Inflammatory macrophage treated with lipopolysaccharide for 4 hours (primary cell): ENCODE data around the gene WBP1.
"Not testable (repeated sequence)": the region's sequence is repeated elsewhere in the genome, so short reads cannot be mapped to it uniquely, and the experiment has no call there.

Experiments used
- DNase-seq: peaks from one replicate; pipeline ENCODE4 v3.0.0-alpha.2; 2020

WBP1 gene

DNA sequence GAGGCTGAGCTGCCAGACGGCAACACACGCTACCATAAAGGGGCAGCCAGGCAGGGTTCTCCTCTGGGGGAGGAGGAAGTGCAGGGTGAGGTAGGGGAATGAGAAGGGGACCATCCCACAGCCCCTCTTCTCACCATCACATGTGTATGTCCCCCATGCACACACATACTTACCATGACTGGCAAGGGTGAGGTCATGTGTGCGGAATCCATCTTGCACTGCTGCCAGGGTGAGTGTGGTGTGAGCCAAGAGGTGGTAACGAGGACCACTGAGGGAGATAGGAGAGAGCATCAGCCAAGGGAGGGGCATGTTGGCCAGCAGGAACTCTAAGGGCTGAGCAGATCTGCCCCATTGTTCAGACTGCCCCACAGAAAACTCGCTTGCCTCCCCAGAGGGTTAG is 29.6 kb upstream of the WBP1 start:
- no peak for DNase-seq

DNA sequence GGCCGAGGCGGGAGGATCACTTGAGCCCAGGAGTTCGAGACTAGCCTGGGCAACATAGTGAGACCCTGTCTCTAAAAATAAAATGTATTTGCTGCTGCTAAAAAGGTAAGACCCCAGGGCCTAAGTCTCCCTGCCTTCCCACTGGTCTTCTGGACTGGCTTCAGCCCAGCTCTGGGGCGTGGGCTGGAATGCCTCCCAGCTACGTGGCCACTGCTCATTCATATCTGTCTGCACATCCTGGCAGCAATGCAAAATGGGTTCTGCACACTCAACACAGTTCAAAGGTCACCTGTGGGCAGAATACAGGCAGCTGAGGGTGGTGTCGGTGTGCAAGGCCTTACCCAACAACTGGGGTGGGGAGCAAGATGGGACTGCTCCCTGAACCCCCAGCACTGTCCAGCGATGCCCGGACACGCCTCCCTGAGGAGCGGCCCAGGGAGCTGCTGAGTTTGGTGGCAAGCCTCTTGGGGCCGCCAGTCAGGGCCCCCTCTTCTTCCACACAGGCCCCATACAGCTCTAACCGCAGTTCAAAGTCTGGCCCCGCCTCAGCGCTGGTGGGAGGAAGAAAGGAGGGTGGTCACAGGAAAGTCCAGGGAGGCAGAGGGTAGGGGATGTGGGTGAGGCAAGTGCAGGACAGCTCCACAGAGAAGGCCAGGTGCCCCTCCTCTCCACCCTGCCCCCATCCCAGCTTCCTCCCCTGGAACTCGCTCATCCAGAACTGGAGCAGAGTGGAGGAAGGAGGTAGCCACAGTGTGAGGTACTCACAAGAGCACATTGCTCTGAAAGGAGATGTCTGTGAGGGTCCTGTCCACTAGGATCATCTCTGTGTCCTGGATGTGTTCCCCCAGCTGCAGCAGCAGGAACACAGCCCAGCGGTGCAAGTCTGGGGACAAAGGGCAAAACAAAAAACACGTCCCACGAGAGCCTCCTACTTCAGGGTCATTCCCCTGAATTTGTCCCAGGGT is 28.5 kb upstream of the WBP1 start:
- DNase-seq = no peak

DNA sequence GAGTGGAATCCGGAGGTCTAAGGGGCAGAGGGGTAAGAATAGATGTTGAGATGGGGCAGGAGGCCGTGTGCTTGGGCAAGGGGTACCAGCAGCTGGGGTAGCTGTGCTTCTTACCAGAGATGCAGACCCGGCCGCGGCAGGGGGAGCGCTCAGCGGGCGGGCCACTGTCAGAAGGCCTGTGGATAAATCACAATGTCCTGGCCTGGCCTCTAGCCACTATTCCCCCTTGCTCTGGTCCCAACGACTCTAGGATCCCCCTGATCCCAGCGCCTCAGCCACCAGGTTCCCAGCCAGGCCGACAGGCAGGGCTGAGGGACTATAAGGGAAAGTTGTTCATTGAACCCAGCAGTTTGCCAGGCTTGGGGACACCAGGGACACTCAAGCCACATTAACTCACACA is 27.7 kb upstream of the WBP1 start:
- DNase-seq = no peak

DNA sequence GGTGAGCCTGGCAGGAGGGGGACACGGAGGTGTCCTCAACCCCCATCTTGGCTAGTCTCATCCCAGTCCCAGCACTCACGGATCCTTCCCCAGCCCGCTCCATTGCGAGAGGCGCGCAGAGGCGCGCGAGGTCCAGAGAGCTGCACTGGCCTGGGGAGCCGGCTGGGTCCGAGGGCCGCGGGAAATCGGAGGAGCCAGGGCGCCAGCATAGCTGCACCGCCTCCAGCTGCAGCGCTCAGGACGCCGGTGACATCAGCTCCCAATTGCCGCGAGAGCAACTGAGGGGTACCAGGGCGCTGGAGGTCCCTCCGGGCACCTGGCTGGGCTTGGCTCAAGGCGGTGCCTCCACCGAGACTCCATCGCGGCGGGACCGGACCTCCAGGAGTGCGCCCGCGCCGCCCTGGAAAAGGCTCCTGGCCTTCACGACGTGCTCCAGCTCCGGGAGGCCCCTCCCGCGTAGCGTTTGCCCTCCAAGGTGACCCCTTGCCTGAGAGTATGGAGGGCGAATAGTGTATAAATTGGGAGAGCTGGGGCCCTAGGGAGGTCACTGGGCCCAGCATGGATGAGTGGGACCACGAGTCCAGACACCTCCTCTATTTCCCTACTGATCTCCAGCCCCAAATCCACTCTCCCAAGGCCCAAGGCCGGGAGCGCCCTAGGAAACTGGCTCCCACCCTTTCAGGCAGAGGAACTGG is 22.0 kb upstream of the WBP1 start:
- no peak for DNase-seq

DNA sequence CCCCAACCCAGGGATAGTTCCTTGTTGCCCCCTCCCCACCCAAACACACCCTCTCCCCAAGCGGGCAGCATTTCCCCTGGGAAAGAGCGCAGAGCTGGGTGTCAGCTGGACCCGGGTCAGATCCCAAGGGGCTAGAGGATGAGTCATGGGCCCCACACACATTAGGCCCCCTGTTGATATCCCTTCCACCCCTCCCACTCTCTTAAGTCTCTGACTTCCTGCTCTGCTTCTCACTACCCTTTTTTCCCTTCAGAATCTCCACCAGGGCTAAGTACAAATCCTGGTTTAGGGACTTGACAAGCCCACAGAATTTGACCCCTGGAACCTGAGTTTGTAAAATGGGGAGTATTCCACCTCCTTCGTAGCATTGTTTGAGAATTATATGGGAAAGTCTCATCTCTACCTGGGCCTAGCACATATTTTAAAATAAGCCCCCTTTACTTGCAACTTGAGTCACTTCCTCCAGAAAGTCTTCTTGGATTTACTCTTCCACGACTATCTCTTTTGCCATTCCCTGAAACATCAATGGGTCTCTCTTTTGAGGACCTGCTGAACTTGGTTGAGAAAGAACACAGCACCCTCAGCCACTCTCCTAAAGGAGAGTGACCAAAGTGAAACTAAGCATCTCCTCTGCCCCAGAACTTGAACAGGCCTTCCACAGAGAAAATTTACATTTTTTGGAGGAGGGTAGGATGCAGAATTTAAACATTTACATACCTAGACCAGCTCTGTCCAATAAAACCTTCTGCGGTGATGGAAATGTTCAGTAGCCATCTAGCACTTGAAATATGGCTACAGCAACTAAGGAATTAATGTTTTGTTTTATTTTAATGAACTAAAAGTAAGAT is 21.2 kb upstream of the WBP1 start:
- DNase-seq = peak; percentile 32

DNA sequence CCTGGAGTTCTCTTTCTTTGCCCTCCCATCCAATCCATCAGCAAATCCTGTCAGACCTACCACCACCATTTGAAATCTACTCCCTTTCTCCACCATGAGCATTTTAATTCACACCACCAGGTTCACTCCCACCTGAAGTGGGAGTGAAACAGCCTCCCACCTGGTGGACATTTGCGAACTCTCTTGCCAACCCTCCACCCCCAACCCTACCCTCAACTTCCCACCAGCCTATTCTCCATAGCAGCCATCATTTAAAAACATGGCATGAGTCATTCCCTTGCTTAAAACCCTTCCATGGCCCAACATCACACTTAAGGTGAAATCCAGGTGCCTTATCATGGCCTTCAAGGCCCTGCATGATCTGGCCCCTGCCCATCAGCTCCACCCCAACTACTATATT is 20.0 kb upstream of the WBP1 start:
- no peak for DNase-seq

DNA sequence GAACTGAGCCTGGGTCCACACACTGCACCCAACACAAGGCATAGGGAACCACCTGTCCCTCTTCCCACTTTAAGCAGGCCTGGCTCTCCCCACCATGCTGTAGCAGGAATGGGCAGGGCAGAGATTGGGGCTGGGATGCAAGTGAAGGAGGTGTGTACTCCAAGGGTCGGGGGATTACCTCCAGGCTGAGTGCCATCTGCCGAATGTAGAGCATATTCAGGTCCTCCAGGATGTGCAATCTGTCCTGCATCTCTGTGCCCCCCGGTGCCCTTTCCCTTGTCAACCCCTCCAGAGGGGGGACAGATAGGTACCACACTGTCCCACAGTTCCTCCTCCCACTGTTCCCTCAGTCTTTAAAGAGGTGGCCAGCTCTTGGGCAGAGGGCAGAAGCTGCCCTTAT is 18.9 kb upstream of the WBP1 start:
- no peak for DNase-seq

DNA sequence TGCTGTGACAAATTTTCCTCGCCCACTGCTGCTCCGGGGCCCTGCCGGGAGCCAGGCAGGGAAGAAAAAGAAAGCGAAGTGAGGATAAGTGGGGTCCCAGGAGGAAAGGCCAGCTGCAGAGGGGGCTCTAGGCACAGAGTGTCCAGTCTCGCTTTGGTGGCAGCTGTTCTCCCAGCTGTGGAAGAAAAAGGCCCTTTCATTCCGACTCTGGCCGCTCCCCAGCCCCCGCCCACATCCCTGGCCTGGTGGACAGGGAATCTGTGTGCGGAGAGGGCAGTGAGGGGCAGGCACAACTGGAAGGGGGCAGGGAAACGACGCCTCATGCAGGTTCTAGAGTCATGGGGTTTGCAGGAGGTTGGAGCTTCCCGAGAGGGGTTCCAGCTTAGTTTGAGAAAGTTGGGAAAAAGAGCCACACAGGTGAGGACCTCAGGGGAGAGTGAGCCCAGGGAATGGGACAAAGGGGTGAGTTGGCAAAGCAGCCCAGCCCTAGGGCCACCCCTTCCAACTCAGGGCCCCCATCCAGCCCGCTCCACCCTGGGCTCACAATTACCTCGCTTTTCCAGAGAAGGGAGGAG is 18.3 kb upstream of the WBP1 start:
- no peak for DNase-seq

DNA sequence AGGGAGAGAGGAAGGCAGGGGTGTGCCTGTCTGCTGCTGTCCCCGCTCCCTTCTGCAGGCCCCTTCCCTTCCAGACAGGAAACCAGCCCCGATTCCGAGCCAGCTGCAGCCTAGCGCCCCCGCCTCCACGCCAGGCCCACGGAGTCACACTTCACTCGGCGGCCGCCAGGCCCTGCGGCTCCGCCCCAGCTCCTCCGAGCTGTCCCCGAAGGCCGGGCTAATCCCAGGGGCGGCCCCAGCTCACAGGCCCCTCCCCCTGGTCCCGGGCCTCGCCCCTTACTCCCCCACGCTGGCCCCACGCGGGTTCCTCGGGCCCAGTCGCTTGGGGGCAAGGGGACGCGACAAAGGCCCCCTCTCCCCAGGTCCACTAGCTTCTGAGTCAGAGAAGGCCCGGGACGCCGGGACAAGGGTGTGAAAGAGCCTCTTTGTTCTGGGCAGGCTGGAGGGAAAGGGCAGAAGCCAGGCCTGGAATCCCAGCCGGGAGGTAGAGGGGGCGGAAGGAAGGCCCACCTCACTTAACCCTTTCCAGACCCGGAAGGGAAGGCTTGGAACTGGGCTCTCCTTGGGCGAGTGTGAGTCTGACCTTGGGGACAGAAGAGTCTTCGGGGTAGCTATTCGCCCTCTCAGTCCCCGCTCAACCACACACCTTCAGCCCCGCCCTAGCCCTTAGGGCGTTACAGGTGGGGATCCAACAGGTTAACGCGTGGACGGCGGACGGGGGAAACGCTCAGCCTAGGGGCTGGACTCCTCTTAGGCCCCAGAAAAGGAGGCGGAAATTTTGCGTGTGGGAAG is 17.7 kb upstream of the WBP1 start:
- peak; percentile 61 for DNase-seq

DNA sequence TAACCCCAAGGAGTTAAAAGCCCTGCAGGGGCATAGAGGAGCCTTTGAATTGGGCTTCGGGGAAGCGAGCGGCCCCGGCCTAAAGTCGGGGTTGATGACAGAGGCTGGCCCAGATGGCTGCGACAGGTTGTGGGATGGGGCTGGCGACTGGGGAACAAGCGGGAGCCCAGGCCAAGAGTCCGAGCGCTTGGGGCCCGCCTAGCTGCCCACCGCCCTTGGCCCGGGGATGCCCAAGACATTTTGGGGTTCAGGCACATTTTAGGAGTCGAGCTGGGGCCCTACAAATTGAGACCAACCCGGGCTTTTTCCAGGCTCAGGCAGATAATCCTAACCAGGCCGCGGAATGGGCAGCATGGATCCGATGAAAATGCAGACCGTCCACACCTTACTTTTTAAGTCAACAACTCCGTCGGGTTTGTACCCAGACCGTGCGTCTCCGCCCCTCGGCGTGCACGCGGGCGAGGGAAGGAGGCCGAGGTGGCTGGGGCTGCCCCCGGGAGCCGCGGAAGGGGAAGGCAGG is 17.0 kb upstream of the WBP1 start:
- no peak for DNase-seq

DNA sequence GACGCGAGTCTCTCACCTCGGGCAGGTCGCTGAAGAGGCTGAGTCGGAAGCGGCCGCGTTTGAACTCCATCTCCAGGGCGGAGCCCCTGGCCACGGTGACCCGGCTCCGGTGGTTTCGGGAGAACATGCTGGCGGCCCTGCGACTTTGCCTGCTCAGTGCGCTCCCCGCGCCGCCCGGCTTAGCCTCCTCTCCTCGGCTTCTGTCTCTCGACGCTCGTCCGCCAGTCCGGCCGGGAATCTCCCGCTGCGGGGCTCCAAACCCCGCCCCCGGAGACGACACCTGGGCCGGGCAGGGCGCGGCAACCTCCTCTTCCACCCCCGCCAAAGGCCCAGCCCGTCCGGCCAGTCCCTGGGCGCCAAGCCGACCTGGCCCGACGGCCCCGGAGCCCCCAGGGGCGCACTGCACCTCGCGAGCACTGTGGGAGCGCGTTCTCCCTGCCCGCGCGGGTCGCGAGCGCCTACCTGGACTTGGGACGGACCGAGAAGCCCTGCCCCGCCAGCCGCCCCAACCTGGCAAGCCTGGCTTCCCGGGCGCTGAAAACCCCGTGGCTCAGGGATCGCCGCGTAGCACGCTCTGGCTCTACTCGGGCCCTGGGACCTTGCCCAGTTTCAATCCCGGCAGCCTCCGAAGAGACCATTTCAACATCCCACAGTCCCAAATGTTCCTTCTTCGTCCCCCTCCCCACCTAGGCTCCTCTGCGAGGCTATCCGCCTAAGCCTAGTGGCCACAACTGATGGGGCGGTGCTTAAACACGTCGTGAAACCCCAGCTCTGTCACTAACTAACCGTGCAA is 16.4 kb upstream of the WBP1 start, which contains the start of gene RTKN:
RTKN (minus strand) TSS at position 248 of the 793 bp plus-strand sequence; CDS start at position 127, 121 bp downstream.
- no peak for DNase-seq

DNA sequence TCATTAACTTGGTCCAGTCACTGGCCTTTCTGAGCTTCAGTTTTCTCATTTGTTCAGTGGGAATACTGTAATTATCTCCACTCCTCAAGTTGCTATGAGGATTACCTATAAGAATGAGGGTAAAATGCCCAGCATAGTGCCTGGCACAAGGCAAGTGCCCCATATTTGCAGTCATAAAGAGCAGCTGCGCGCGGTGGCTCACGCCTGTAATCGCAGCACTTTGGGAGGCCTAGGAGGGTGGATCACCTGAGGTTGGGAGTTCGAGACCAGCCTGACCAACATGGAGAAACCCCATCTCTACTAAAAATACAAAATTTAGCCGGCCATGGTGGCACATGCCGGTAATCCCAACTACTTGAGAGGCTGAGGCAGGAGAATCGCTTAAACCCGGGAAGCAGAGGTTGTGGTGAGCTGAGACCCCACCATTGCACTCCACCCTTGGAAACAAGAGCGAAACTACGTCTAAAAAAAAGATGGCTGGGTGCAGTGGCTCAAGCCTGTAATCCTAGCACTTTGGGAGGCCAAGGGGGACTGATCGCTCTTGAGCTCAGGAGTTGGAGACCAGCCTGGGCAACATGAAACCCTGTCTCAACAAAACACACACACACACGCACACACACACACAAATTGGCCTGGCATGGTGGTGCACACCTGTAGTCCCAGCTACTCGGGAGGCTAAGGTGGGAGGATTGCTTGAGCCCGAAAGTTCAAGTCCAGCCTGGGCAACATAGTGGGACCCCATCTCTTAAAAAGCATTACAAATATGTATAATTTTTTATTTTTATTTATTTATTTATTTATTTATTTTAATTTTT is 15.5 kb upstream of the WBP1 start:
- not testable (repeated sequence) for DNase-seq

DNA sequence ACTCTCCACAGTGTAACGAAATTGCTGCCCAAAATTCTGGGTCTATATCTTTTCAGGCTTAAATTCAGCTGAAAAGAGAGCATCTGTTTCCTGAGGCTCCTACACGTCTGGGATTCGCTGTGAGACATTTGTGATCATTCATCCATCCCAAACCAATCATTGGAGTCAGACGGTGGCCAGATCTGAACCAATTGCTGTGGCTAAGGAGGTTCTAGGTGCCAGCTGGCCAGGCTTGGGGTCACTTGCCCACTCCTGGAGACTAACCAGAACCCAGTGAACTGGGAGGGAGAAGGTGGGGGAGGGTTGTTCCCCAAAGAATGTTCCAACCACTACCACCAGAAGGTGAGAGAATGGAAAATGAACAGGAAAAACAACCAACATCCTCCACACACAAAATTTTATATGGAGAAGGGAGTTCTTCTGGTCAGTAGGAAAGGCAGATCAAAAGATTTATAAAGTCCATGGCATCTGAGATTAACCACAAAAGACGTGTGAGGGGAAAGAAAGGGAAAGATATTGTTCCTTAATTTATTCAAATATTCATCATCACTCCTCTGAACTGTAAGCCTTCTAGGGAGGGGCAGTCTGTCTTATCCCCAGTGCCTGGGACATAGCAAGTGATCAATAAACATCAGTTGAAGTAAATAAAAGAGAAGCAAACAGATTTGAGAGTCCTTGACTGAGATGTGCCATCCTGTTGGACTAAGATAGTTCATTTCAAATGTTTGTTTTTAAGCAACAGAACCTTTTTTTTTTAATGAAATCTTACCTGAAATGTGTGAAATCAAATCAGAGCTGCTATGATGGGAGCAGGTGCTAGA is 13.5 kb upstream of the WBP1 start:
- DNase-seq = no peak

DNA sequence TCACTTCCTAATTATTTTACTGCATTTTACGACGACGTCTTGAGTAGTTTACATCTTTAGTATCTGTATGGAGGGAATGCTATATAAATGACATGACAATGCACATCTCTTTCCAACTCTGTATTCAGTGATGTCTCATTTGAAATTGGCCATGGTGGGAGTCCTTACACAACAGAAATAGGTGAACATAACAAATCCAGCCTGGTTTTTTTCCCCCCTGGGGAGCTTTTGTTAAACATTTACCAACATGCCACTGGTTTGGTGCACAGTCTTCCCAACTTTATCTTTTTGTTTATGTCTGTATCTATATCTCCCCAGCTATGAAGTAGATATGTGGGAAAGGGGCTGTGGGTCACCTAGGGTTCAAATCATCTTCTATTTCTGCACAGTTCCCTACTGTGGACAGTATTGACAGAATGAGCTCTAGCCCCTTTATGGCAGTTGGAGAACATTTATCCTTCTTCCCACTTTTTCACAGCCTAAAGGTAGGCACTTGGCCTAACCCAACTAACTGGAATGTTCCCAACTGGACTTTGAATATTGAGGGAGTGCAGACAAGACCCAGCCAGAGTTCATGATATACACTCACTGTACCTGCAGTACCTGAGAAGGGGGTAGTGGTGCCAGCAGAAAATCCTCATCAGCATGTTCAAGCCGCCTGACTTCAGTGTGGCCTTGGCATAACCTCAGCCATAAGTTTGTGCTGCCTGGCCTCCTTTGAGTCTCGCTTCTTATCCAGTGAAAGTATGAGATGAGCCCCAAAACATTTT is 10.8 kb upstream of the WBP1 start:
- DNase-seq = no peak

DNA sequence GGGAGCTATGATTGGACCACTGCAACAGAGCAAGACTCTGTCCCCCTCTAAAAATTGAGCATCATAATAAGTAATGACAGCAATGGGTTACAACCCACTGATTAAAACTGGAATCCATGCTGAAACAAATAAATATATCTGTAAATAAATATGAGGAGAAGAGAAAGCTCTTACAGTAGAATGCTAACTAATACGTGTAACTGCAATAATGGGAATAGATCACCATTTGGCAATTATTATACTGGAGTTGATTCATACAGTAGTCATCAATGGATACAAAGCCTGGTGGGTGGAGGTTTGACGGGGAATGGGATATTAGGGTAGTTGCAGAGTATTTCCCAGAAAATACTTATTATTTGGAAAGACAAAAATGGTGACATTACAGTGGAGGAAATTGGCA is 9.5 kb upstream of the WBP1 start:
- DNase-seq = no peak

DNA sequence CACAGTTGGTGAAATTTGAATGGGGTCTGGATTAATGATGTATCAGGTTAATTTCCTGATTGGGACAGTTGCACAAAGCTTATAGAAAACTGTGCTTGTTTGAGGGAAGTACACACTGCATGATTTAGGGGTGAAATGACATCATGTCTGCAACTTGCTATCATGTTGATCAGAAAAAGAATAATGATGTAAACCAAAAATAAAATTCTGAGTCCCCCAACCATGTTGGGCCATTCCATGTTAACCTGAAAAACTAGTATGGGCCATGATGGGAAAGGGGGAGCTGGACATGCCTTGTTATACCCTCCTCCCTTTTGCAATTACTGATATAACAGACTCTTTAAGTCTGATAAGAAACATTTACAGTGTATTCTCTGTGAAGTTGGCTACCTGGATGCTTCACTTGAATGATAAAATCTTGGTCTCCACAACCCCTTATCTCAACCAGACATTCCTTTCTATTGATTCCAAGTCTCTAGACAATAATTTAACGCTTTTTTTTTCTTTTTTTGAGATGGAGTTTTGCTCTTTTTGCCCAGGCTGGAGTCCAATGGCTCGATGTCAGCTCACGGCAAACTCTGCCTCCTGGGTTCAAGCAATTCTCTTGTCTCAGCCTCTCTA is 7.6 kb upstream of the WBP1 start:
- DNase-seq = no peak

DNA sequence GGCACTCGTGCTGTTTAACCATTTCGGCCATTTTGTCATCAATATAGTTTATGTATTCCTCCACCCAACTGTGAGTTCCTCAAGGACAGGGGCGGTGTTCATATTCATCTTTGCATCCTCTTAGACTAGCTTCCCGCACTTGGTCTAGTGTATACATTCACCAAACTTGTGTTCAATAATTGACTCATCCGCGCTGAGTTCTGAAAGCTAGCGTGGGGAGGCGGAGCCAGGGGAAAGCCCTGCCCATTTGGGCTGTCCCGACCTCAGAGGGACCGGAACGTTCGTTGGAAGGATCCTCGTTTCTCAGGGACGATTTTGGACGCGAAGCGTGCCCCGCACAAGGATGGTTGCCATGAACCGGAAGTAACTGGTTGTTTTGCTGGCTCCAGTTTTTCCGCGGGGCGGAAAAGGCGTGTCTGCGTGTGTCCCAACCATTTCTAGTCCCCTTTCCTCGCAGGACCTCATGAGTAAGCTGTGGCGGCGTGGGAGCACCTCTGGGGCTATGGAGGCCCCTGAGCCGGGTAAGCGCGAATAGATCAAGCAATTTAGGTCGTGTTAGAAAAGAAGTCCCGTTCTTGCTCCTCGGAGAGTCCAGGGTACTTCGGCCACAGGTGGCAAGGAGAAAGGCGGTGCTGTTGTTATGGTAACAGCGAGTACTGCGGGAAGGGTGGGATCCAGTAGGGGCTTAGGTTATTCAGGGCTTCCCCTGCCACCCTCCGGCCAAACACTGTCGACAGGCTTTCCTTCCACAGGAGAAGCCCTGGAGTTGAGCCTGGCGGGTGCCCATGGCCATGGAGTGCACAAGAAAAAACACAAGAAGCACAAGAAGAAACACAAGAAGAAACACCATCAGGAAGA is 3.4 kb upstream of the WBP1 start, which contains the start of gene INO80B:
INO80B (plus strand) TSS at position 434 of the 858 bp plus-strand sequence; CDS start at position 464, 30 bp downstream.
- DNase-seq = peak; percentile 98
